ENCODE data around the gene NUAK1. TPM values are rescaled to one million over a fixed set of nuclear protein-coding genes. Genes with fewer than 3 reads are reported as not detected.

NUAK1 gene
- 10 to 100 TPM; 14.0 to 16.8 TPM for total RNA-seq
- polyA plus RNA-seq (2013, experiment 1 of 2) = 29.7 TPM
- 27.3 TPM for polyA plus RNA-seq (2013, experiment 2 of 2)
- long read RNA-seq, experiment 1, partial matches to known transcripts = 0 of 6 reads
- long read RNA-seq, experiment 1, other reads (novel, unspliced or antisense) = 6 of 6 reads
- long read RNA-seq, experiment 2, full-length matches to known transcripts = 8 of 20 reads
- long read RNA-seq, experiment 2, partial matches to known transcripts = 0 of 20 reads
- long read RNA-seq, experiment 2, other reads (novel, unspliced or antisense) = 12 of 20 reads
- long read RNA-seq, experiment 3, full-length matches to known transcripts = 2 of 16 reads
- long read RNA-seq, experiment 3, partial matches to known transcripts = 0 of 16 reads
- long read RNA-seq, experiment 3, other reads (novel, unspliced or antisense) = 14 of 16 reads
- long read RNA-seq, experiment 4, partial matches to known transcripts = 0 of 13 reads
- long read RNA-seq, experiment 4, other reads (novel, unspliced or antisense) = 13 of 13 reads

DNA sequence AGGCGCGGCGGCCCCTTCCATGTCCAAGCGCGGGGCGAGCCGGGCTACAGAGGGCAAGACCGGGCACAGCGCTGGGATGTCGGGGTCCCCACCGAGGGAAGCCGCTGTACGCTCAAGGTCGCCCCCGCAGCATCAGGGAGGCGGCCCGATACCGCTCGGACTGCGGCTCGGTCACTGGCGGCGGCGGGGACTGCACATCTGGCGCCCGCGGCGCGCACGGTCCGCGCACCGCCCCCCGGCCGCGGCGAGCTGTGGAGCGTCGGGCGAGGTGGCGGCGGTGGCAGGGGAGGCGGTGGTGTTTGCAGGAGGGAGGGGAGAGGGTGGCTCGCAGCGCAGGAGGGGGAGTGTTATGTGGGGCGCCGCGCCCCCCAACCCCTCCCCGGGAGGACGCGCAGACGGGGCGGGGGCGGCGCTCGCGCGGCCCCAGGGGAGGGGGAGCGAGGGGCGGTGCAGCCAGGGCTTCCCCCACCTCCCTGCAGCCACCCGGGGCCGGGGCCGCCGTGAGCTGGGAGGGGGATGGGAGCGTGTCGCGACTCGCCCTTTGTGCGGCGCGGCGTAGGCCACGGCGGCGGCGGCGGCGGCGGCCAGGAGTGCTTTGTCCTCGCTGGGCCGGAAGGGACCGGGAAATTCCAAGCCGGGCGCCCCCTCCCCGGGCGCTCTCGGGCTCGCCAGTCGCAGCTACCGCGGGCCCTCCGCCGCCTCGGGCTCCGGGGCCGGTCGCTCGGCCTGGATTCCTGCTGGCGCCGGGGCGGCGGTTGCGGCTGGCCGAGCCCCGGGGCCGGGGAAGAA, at the start of gene NUAK1:
Gene NUAK1, minus strand, starts transcription at position 322 of the 789 bp plus-strand sequence. Its CDS starts 301 bp downstream, at position 21.
- peak within 1 kb of the TSS; percentile 87 for H3K27ac Mint-ChIP-seq
- H3K4me3 Mint-ChIP-seq = peak within 1 kb of the TSS; percentile 78
- H3K36me3 Mint-ChIP-seq (ENCODE audit: low read depth) = no peaks in the 10 kb centered on the region
- peak; percentile 23 for TF ChIP-seq CTCF (conservative IDR thresholded peaks at IDR 0.05)
- peaks cover 2% of the 10 kb centered on the region for H3K27me3 Mint-ChIP-seq (ENCODE audit: insufficient read depth)
- H3K27me3 ChIP-seq (ENCODE audit: control insufficient read depth, insufficient read depth, low read length, poor library complexity, severe bottlenecking) = no peaks in the 10 kb centered on the region
- H3K27ac ChIP-seq (ENCODE audit: low read depth, low read length) = peak within 1 kb of the TSS; percentile 97
- H3K9ac ChIP-seq (ENCODE audit: extremely low read depth, low read length, poor library complexity, severe bottlenecking) = peak within 1 kb of the TSS; percentile 93
- H3K9me3 ChIP-seq (ENCODE audit: control insufficient read depth, low read length) = no peaks in the 10 kb centered on the region
- H3K36me3 ChIP-seq (ENCODE audit: control insufficient read depth, insufficient read depth, low read length) = peaks cover 15% of the 10 kb centered on the region
- peak; percentile 94 for DNase-seq
- H3K4me1 Mint-ChIP-seq = peaks cover 56% of the 10 kb centered on the region
- 0 to 2% methylated on average over 21 to 99 of the region's 106 CpGs for WGBS, 2 experiments (ENCODE audit: insufficient coverage in 1 of 2, insufficient read length in 1 of 2)
- no peaks in the 10 kb centered on the region for H3K9me3 Mint-ChIP-seq
- peaks cover 15% of the 10 kb centered on the region for H3K4me1 ChIP-seq (ENCODE audit: control insufficient read depth, insufficient read depth, low read length)
- H3K4me3 ChIP-seq (ENCODE audit: low read length) = peak within 1 kb of the TSS; percentile 98

DNA sequence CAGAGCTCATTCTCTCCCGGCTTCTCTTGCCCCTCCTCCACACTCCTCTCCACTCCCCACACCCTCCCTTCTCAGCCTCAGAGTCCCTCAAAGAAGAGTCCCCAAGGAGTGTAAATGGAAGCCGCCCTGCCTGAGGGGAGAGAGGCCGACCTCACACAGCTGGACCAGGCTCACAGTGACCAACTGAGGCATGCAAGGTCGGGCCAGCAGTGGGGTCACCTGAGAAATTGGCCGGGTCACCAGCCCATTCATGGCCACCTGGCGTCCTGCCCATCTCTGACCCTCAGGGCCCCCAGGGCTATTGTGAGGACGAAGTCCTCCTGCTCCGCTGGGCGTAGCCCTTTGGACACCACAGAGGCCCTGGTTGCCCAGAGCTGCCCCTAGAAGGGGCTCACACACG, 49.5 kb upstream of the NUAK1 start:
- no peak for TF ChIP-seq CTCF (conservative IDR thresholded peaks at IDR 0.05)
- Mint-ChIP-seq H3K27ac (no peak overlapping the region), H3K4me1 (peaks cover 2% of the 10 kb centered on the region), H3K9me3 (no peaks in the 10 kb centered on the region), H3K4me3 (no peak overlapping the region), H3K27me3 (ENCODE audit: insufficient read depth) (no peaks in the 10 kb centered on the region), H3K36me3 (ENCODE audit: low read depth) (no peaks in the 10 kb centered on the region)
- no peak overlapping the region for H3K27ac ChIP-seq (ENCODE audit: low read depth, low read length)
- DNase-seq = peak; percentile 56
- no peaks in the 10 kb centered on the region for H3K9me3 ChIP-seq (ENCODE audit: control insufficient read depth, low read length)
- no peaks in the 10 kb centered on the region for H3K36me3 ChIP-seq (ENCODE audit: control insufficient read depth, insufficient read depth, low read length)
- no peak overlapping the region for H3K4me3 ChIP-seq (ENCODE audit: low read length)
- no peak overlapping the region for H3K9ac ChIP-seq (ENCODE audit: extremely low read depth, low read length, poor library complexity, severe bottlenecking)
- 38 to 69% methylated on average over 3 to 10 of the region's 10 CpGs for WGBS, 2 experiments (ENCODE audit: insufficient coverage in 1 of 2, insufficient read length in 1 of 2)
- no peaks in the 10 kb centered on the region for H3K27me3 ChIP-seq (ENCODE audit: control insufficient read depth, insufficient read depth, low read length, poor library complexity, severe bottlenecking)
- no peaks in the 10 kb centered on the region for H3K4me1 ChIP-seq (ENCODE audit: control insufficient read depth, insufficient read depth, low read length)

GRCh38 chr12:106187842-106188241, 49.1 kb upstream of the NUAK1 start:
- Mint-ChIP-seq H3K4me3 (no peak overlapping the region), H3K36me3 (ENCODE audit: low read depth) (no peaks in the 10 kb centered on the region), H3K9me3 (no peaks in the 10 kb centered on the region), H3K4me1 (peaks cover 2% of the 10 kb centered on the region), H3K27ac (no peak overlapping the region), H3K27me3 (ENCODE audit: insufficient read depth) (no peaks in the 10 kb centered on the region)
- H3K4me1 ChIP-seq (ENCODE audit: control insufficient read depth, insufficient read depth, low read length) = no peaks in the 10 kb centered on the region
- TF ChIP-seq CTCF (conservative IDR thresholded peaks at IDR 0.05) = no peak
- no peaks in the 10 kb centered on the region for H3K9me3 ChIP-seq (ENCODE audit: control insufficient read depth, low read length)
- no peak overlapping the region for H3K27ac ChIP-seq (ENCODE audit: low read depth, low read length)
- H3K27me3 ChIP-seq (ENCODE audit: control insufficient read depth, insufficient read depth, low read length, poor library complexity, severe bottlenecking) = no peaks in the 10 kb centered on the region
- WGBS, 2 experiments (ENCODE audit: insufficient coverage in 1 of 2, insufficient read length in 1 of 2) = 78% methylated on average over 1 of the region's 1 CpG; no CpG with 5 or more reads in 1 of the 2 experiments
- no peak overlapping the region for H3K4me3 ChIP-seq (ENCODE audit: low read length)
- no peak for DNase-seq
- no peaks in the 10 kb centered on the region for H3K36me3 ChIP-seq (ENCODE audit: control insufficient read depth, insufficient read depth, low read length)
- no peak overlapping the region for H3K9ac ChIP-seq (ENCODE audit: extremely low read depth, low read length, poor library complexity, severe bottlenecking)

Measured in endodermal cell (in vitro differentiated cells).